Coronary artery (tissue), 2 donors: ENCODE results near the gene GRIK1.

Source experiments
- DNase-seq: peaks from one replicate; pipeline ENCODE4 v3.0.0-alpha.2; 2017; ENCODE audit warnings: low spot score
- H3K27ac ChIP-seq, 2 donors: fragments of 200-600 bp; sonication (generic); one replicate each; pipeline ENCODE4 v1.5.1; 2016 to 2019
- H3K4me3 ChIP-seq: fragments of 200-600 bp; sonication (generic); 2 replicates; pipeline ENCODE4 v1.5.1; 2016; ENCODE audit warnings: mild to moderate bottlenecking, moderate library complexity
- TF ChIP-seq, protein P1 (sequence below): fragments of 200-600 bp; sonication (generic); IDR thresholded peaks from one replicate; pipeline ENCODE4 v1.5.1; 2019; ENCODE audit warnings: antibody characterized with exemption

GRIK1 gene

DNA sequence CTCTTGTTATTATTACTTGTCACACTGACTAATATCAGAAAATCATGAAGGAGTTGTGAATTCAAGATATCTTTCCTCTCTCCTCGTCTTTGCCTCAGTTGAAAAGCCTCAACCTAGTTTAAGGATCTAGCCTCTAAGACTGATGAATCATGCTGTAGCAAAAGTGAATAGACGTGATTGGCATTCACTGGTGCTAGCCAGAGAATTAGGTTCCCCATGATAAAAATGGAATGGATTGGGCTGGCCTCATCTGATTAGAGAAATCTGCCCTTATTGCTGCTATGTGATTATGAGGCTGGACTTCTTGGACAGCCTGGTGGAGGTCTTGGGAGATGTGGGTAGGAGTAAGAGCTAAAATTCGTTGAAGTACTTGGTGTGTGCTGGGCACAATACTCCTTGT lies 432.8 kb downstream of the GRIK1 start:
- Histone ChIP-seq H3K27ac (no peak overlapping the region), H3K4me3 (no peak overlapping the region)
- TF ChIP-seq, protein P1, sequence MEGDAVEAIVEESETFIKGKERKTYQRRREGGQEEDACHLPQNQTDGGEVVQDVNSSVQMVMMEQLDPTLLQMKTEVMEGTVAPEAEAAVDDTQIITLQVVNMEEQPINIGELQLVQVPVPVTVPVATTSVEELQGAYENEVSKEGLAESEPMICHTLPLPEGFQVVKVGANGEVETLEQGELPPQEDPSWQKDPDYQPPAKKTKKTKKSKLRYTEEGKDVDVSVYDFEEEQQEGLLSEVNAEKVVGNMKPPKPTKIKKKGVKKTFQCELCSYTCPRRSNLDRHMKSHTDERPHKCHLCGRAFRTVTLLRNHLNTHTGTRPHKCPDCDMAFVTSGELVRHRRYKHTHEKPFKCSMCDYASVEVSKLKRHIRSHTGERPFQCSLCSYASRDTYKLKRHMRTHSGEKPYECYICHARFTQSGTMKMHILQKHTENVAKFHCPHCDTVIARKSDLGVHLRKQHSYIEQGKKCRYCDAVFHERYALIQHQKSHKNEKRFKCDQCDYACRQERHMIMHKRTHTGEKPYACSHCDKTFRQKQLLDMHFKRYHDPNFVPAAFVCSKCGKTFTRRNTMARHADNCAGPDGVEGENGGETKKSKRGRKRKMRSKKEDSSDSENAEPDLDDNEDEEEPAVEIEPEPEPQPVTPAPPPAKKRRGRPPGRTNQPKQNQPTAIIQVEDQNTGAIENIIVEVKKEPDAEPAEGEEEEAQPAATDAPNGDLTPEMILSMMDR: no peak
- DNase-seq: no peak

DNA sequence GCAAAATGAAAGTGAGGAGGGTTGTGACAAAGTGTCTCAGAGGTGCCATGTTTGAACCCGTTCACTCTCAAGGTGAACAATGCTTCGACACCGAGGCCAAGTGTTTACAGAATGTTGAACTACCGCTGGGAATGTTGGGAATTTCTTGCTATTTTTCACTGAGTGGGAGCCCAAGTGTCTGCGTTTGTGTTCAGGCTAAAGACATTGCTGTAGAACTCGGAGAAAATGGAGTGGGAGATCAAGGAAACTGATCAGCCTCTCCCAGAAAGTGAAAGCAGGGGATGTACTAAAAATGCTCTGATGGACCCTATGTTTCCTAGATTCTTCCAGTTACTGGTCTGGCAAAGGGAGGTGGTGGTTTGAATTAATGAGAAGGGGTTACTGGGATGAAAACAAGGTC lies 433.6 kb downstream of the GRIK1 start:
- DNase-seq: no peak
- H3K4me3 ChIP-seq: no peak overlapping the region
- TF ChIP-seq, protein P1: no peak
- no peak overlapping the region for H3K27ac ChIP-seq

DNA sequence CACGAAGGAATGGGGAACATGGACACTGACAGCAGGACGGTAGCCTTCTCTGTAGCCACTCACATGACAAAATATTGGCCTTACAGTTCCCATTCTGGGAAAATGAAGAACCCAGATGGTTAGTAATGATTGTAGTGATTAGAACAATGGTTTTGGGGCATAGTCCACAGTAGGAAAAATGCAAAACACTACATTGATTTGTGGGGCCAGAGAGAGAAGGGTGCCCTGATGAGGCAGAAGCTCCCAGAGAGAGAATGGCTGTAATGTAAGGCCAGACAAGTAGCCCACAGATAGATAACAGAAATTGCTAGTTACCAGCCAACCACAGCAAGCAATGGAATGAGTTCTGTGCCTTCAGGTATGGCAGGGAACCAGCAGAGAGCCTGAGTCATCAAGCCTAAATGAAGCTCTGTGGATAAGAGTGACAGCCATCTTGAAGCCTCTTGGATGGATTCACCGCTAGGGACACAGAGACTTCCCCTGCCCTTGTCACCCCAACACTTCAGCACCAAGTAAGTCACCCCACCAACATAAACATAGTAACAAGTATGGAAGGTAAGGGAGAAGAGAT lies 435.0 kb downstream of the GRIK1 start:
- DNase-seq: no peak
- no peak overlapping the region for H3K27ac ChIP-seq
- no peak overlapping the region for H3K4me3 ChIP-seq
- TF ChIP-seq, protein P1: no peak

DNA sequence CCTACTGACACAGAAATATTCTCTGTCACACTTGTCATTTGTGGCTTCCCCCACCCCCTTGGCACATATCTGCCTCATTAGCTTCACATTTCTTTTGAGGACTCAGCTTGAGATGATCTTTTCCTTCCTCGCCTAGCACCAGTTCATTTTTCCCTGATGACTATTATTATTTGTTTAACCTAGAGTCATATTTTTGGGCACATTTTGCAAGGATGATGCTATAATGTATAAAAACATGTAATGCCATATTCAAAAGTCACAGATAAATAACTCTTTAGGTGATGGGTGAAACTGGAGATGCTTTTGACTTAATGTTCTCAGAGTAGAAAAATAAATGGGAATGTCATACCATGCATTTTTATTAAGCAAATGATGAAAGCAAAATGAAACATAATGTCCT lies 438.3 kb downstream of the GRIK1 start:
- H3K27ac ChIP-seq: no peak overlapping the region

DNA sequence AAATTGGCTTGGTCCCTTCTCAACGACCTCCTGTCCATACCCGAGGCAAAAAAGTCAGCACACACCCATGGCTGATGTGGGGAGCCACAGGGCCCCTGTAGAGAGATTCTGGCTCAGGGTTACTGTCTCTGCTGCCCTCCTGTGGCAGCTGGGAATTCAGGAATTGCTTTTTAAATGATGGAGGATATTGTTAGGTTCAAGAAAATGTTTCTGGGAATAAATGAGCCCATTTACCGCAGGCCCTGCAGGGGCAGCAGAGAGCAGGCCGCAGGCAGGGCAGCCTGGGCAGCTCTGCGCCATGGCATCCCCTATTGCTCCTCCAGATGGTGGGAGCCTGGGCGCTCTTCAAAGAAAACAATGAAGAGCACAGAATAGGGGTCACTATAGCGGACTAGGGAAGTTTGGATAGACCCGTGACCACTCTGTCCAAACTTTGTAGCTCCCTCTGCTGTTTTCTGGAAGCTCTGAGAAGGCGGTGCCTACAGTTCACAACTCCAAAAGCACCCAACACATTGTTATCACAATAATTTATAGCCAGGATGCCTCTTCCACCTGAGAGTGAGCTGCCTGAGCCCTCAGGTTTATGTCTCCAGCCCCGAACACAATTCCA lies 440.0 kb downstream of the GRIK1 start:
- DNase-seq: no peak
- Histone ChIP-seq H3K27ac (no peak overlapping the region), H3K4me3 (no peak overlapping the region)
- TF ChIP-seq, protein P1: no peak

More for the DNA sequence above, 438.3 kb downstream of the GRIK1 start:
- no peak for DNase-seq
- H3K4me3 ChIP-seq: no peak overlapping the region
- TF ChIP-seq, protein P1: no peak

DNA sequence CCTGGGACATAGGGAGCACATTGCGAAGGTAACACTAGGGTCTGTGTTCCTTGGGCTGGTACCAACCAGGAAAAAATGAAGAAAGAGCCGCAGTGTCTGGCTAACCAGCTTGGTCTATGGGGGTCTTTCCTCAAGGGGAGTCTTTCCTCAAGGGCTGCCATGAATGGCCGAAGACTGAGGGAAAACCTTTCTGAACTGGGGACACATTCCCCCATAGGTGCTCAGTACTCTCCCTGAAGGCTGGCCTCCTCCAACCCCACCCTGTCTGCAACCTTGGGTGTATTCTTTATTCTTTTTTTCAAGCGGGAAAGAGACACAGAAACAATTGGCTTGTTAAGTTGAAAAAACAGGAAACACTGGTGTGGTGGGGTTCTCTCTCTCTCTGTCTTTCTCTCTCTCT lies 440.6 kb downstream of the GRIK1 start:
- TF ChIP-seq, protein P1: no peak
- Histone ChIP-seq H3K27ac (no peak overlapping the region), H3K4me3 (no peak overlapping the region)
- no peak for DNase-seq

DNA sequence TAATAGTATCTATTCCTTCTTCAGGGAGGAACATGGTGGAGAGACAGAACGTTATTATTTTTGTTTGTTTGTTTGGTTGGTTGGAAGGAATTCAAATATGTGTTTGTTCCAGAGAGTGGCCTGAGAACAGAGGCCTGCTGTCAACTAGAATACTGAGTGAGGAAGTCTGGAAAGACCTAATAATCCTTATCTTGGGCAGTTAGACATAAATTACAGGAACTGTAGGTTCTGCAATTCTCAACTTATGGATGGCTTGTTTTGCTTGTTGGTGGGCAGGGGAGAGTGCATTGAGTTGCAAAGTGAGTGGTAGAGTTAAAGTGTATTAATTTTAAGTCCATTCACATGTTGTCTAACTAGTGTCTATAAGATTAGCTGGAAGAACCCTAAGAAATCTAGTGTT lies 443.5 kb downstream of the GRIK1 start:
- Histone ChIP-seq H3K4me3 (no peak overlapping the region), H3K27ac (no peak overlapping the region)
- TF ChIP-seq, protein P1: no peak
- DNase-seq: no peak
